NCI-H1694 treated with DMSO at 0.1 percent for 48 hours (cell line): ENCODE data around the gene ACAP1.
"Not testable (repeated sequence)": the region's sequence is repeated elsewhere in the genome, so short reads cannot be mapped to it uniquely, and the experiment has no call there.

Experiments
- DNase-seq: peaks from one replicate; lab custom pipeline; 2025; lab: John Stamatoyannopoulos, UW

Gene ACAP1

DNA sequence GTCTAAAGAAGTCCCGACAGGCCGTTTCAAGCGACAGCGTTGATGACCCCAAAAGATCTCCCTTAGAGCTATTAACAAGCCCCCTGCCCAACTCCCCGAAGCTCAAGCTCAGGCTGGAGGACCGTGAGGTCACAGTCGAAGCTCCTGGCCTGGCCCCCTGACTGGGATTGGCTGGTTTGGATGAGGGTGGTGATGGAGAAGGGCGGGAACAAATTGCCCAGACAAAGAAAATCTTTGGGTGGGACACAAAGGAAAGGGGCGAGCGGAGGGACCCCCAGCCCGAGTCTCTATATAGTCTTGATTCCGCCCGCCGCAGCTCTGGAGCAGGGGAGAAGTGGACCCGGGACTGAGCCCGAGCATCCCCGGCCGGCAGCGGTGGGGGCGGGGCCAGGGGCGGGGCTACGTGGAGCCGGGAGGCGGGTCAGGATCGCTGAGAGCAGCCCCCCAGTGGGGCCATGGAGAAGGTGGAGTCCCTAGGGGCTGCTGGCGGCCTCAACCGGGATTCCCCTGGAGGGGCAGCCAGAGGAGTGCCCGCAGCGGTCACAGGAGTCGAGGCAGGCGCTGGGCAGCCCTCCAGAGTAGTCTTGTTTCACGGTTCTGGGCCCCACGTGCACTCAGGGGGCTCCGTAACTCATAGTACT lies 6.2 kb upstream of the ACAP1 start:
- peak; percentile 85 for DNase-seq

DNA sequence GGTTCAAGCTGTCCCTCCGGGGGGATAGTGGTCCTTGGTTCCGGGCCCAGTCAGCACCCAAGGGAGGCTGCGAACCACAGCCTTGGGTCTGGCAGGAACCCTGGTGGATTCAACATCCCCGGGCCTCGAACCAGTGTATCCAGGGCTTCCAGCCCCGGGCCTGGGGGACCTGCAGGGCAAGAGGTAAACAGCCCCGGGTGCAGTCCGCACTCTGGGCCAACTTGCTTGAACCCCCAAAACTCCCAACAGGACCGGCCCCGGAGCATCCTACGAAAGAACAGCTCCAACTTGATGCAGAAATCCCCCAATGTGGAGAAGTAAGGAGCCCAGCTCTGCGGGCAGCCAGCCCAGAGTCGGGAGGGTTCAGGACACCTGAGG lies 5.7 kb upstream of the ACAP1 start:
- DNase-seq: no peak

DNA sequence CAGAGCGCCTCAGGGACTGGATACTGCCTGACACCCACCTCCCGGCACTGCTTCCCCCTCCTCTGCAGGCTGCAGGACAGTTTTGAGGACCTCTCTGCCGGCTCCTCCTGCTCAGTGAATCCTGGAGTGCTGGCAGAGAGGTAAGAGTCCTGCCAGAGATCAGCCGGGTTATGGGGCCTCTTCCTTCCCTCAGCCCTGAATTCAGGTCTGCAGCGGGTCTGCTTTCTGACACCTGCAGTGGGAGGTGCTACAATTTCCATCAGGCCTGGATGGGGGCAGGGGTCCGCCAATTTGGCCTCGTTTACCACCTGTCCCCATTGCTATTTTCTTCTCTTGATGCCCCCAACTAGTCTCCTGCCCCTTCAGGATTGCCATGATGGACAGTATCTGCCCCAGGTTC lies 4.2 kb upstream of the ACAP1 start:
- DNase-seq: no peak

DNA sequence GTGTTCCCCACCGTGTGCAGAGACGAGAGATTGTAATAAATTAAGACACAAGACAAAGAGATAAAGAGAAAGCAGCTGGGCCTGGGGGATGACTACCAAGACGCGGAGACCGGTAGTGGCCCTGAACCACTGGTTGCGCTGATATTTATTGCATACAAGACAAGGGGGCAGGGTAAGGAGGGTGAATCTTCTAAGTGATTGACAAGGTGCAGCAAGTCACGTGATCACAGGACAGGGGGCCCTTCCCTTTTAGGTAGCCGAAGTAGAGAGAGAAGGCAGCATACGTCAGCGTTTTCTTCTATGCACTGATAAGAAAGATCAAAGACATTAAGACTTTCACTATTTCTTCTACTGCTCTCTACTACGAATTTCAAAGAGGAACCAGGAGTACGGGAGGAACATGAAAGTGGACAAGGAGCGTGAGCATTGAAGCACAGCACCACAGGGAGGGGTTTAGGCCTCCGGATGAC lies 3.7 kb upstream of the ACAP1 start:
- DNase-seq: not testable (repeated sequence)

DNA sequence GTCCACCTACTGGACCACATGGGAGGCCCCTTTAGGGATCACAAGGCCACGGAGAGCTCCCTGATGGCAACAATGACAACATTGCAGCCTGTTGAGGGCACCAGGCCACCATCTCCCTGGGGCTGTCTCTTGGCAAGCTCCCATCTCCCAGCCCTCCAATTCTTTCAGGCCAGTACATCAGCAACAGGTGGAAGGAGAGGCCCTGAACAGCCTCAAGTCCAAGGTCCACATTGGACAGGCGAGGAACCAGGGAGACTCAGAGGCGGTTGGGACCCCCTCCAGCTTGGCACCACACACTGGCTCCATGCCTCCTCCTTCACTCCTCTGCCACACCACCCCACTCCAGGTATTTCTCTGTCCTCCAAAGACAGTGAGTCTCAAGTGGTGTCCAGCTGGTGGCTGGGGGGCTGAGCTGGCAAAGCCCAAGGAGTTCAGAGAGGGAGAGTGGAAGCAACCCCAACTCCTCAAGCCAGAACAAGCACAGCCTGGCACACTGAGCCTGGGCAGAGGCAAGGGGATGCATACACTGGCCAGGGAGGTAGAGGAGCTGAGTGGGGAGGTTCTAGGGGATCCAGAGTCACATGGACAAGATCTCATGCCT lies 1.3 kb upstream of the ACAP1 start:
- no peak for DNase-seq

DNA sequence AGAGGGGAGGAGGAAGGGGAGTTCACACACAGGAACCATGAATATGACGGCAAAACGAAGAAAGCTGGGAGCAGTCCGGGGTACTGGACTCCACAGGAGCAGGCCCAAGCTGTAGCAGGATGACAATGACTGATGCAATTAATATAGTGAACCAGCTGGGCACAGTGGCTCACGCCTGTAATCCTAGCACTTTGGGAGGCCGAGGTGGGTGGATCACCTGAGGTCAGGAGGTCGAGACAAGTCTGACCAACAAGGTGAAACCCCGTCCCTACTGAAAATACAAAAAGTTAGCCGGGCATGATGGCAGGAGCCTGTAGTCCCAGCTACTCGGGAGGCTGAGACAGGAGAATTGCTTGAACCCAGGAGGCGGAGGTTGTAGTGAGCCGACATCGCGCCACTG lies 564 bp upstream of the ACAP1 start:
- DNase-seq: not testable (repeated sequence)

DNA sequence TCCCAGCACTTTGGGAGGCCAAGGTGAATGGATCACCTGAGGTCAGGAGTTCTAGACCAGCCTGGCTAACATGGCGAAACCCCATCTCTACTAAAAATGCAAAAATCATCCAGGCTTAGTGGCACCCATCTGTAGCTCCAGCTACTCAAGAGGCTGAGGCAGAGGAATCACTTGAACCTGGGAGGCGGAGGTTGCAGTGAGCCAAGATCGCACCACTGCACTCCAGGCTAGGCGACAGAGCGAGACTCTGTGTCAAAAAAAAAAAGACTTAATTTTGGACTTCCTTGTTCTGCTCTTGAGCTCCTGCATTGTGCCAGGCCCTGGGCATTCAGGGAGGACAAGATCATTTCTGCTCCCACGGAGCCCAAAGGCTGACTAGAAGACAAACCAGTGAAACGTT lies 1.3 kb downstream of the ACAP1 start:
- DNase-seq: not testable (repeated sequence)

DNA sequence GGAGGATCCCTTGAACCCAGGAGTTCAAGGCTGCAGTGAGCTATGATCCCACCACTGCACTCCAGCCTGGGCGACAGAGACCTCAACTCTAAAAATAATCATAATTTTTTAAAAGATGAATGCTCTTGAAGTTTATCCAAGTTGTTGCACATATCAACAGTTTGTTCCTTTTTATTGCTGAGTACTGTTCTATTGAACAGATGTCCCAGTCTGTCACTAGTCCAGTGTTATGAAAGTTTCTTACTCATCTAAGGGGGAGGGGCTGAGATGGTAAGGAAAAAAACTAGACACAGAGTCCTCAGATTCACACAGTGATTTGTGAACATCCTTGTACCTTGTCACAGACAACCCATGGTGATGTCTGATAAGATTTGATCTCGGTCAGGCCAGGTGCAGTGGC lies 3.9 kb downstream of the ACAP1 start:
- no peak for DNase-seq

DNA sequence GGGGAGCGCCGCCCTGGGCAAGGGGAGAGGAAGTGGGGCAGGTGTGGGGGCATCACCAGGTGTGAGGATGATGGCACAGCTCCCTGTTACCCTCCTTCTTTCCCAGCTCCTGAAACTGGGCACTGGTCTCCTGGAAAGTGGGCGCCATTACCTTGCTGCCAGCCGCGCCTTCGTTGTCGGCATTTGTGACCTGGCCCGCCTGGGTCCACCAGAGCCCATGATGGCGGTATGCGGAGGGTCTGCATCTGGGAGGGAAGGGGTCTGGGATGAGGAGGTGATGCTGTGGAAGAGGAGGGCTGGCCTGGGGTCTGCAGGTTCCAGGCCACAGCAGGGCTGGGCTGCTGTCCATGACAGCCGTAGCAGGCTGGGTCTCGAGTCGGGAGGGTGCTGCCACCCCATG lies 5.5 kb downstream of the ACAP1 start:
- DNase-seq: no peak

DNA sequence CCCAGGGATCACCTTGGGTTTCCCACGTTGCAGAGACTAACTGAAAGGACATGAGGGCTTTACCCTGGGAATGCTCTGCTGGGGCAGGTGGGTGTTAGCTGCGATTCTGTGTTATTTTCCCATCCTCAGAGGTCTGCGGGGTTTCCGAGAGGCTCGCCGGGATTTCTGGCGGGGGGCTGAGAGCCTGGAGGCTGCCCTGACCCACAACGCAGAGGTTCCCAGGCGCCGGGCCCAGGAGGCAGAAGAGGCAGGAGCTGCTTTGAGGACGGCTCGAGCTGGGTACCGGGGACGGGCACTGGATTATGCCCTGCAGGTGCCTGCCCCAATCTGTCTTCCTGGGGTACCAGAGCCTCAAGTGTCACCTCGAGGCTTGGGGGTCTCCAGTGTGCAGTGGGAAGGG lies 6.9 kb downstream of the ACAP1 start:
- DNase-seq: no peak

DNA sequence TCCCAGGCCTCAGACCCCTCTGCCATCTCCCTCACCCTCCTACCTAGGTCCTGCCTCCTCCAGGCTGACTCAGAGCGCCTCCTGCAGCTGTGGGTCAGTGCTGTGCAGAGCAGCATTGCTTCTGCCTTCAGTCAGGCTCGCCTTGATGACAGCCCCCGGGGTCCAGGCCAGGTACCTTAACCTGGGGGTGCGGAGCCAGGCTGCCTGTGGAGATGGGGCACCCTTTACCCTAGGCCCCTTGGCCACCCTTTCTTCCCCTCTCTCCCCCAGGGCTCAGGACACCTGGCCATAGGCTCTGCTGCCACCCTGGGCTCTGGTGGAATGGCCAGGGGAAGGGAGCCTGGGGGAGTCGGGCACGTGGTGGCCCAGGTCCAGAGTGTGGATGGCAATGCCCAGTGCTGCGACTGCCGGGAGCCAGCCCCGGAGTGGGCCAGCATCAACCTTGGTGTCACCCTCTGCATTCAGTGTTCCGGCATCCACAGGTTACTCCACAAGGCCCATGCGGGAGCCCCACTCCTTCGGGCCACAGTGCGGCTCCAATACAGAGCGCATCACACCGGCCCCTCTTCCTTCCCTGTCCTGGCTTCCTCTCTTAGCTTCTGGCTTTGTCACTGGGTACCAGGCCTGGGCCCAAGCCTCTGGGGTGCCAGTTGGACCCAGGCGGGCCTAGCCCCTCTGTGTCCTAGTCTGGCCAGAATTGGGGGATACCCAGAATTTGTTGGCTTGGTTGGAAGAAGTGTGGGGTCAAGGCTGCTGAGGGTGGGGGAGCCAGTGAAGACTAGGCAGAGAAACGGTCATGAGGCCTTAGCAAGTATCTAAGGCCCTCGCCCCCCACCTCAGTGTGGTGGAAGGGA lies 10.7 kb downstream of the ACAP1 start:
- no peak for DNase-seq

DNA sequence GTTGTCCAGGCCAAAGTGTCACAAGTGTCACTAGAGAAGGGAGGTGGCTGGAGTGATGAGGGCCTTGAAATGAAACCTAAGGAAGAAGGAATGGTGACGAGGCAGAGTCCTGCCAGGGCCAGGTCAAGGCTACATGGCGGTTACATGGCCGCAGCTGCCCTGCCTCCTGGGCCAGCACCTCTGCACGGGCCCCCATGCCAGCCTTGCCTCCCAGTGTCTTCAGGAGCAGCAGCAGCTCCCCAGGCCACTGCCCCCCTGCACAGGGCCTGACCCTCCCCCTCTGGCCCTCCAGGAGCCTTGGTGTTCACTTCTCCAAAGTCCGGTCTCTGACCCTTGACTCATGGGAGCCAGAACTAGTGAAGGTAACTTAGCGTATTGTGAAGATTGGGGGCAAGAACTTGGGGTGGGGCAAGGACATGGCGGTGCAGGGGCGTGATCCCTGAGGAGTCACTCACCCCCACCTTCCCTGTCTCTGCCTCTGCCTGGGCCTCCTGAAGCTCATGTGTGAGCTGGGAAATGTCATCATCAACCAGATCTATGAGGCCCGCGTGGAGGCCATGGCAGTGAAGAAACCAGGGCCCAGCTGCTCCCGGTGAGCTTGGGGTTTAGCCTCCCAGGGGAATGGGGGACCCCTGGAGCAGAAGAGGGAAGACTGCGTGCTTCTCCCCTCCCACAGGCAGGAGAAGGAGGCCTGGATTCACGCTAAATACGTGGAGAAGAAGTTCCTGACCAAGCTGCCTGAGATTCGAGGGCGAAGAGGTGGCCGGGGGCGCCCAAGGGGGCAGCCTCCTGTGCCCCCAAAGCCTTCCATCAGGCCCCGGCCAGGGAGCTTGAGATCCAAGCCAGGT lies 11.5 kb downstream of the ACAP1 start:
- no peak for DNase-seq

DNA sequence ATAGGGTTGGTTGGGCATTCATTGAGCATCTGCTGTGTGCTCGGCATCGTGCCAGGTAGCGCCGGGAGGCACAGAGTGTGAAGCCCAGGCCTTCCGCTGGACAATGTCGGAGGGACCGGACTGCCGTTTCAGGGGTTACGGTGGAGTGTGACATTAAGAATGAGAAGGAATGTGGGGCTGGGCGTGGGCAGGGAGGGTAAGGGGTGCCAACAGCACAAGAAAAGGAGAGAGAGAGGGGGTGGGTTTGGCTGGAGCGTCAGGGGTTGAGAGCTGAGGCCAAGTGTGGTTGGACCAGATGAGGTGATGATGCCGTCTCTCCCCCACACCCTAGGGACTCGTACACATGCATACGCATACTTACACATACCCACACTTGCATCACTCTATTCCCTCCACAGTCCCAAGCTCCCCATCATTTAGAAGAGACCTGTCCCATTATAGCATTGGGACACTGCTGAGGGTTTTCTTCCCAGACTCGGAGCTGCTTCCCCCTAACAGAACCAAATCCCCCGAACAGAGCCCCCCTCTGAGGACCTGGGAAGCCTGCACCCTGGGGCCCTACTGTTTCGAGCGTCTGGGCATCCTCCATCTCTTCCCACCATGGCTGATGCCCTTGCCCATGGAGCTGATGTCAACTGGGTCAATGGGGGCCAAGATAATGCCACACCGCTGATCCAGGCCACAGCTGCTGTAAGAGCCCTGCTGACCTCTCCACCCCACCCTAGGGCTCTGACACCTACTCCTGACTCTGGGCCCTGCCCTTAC lies 12.3 kb downstream of the ACAP1 start:
- no peak for DNase-seq

DNA sequence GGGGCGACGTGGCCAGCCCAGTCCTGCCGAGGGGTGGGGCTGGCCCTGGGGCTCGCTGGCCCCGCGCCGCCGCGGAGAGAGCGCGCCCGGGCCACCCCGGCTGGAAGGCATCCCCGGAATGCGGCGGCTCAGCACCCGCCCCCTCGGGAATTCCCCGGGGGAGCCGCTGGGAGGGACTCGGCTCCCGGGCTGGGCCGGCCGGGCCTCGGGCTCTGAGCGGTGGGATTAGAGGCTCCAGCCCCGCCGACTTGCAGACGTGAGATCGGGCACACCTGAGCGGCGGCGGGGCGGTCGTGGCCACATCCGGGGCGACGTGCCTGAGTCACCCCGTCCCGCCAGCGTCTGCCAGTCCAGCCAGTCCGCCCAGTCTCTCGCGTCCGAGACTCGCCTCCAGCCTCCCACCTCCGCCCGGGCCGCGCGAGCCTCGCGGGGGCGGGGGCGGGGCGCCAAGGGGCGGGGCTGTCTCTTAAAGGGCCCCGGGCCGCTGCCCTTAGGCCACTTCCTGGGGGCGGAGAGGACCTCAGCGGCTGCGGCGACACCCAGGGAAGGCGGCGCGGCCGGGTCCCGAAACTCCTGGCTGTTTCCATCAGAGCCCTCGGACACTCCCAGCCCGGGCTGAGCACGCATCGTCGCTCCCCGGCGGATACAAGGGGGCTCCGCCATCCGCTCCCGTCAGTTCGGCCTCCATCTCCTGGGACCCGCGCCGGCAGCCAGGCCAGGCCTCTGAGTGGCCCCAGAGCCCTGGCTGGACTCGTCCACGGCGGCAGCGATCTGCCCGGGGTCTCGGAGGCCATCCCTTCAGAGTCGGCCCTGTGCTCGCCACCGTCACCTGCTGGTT lies 15.6 kb downstream of the ACAP1 start, which contains the start of gene KCTD11:
Gene KCTD11 (plus strand): TSS at position 498 of the 838 bp plus-strand sequence.
- DNase-seq: no peak

DNA sequence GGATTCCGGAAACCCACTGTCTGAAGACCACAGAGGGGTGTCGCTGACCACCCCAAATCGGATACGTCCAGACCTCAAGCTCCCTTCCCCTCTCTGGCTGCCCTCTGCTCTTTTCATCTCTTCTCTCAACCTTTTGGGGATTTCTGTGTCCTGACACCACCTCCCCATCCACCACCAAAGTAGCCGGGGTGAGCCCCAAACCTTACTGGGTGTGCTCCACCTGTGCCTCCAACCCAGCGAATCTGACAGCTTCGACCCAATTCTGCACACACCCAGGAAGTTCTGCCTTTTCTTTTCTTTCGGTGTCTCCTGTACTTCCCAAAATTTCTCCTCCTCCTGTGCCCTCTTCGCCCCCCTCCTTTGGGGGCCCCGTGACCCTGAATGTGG lies 16.2 kb downstream of the ACAP1 start:
- no peak for DNase-seq

DNA sequence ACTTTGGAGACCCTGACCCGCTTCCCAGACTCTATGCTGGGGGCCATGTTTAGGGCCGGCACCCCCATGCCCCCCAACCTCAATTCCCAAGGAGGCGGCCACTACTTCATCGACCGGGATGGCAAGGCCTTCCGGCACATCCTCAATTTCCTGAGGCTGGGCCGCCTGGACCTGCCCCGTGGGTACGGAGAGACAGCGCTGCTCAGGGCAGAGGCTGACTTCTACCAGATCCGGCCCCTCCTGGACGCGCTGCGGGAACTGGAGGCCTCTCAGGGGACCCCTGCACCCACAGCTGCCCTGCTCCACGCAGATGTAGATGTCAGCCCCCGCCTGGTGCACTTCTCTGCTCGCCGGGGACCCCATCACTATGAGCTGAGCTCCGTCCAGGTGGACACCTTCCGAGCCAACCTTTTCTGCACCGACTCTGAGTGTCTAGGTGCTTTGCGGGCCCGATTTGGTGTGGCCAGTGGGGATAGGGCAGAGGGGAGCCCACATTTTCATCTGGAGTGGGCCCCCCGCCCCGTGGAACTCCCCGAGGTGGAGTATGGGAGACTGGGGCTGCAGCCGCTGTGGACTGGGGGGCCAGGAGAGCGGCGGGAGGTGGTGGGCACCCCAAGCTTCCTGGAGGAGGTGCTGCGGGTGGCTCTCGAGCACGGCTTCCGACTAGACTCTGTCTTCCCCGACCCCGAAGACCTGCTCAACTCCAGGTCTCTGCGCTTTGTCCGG lies 16.7 kb downstream of the ACAP1 start:
- DNase-seq: no peak

DNA sequence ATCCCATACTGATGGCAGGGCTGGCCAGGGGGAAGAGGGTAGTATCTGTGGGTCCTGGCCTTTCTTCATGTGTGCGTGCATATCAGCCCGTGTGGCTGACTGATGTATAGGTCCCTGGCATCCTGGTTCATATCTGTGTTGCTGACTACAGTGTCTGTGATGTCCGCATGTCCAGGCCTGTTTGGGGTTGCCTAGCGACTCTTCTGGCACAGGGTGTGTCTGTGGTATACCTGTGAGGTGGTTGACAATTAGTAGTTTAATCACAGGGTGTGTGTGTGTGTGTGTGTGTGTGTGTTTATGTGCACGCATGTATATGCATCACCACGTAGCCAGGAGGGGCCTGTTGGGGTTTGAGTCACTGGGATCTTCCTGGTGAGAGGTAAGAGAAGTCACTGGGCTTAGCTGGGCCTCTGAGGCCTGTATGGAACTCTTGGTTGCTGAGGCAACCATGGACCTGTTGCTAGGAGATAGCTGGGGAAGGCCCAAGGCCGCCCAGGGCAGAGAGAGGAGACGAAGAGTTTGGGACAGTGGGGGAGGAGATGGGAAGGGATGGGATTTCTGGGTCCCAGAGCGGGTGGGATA lies 18.0 kb downstream of the ACAP1 start:
- DNase-seq: no peak

DNA sequence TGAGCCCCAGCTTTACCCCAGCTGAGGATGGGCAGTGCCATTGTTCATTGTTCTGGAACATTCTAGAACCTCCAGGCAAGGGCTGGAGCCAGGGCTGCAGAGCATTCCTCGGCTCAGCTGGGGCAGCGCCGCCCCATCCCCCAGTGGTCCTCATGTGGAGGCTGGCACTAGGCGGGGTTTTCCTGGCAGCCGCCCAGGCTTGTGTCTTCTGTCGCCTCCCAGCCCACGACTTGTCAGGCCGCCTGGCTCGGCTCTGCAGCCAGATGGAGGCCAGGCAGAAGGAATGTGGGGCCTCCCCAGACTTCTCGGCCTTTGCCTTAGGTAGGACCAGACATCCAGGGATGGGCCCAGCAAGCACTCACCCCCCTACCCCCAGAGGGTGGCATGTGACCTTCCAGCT lies 18.7 kb downstream of the ACAP1 start, which contains the start of gene TMEM95:
Gene TMEM95 (plus strand): TSS at position 104 of the 400 bp plus-strand sequence. CDS start 49 bp downstream, at position 153.
- DNase-seq: peak; percentile 44

DNA sequence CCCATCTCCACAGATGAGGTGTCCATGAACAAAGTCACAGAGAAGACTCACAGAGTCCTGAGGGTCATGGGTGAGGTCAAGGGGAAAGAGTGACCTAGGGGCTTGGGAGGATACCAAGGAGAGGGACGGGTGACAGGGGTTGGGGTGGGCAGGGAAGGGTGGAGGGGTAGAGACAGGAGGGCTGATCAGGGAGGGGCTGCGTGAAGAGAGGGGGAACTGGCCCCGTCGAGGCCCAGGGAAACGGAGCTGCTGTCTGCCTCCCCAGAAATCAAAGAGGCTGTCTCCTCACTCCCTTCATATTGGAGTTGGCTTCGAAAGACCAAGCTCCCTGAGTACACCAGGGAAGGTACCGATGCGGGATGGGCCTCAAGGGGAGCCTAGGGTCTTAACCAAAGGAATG lies 19.2 kb downstream of the ACAP1 start:
- DNase-seq: no peak
